Measurements from ENCODE around the gene NELFCD.

- TF ChIP-seq CTCF (IDR thresholded peaks at IDR 0.05): no peak
- TF ChIP-seq POLR2A (IDR thresholded peaks at IDR 0.05): no peak
Observed at GRCh38 chr20:59010995-59011873, 30.2 kb downstream of the NELFCD start.

Data from transverse colon (tissue), 3 donors.